ENCODE measurements around the gene ATP8B4.

The ATP8B4 gene

DNA sequence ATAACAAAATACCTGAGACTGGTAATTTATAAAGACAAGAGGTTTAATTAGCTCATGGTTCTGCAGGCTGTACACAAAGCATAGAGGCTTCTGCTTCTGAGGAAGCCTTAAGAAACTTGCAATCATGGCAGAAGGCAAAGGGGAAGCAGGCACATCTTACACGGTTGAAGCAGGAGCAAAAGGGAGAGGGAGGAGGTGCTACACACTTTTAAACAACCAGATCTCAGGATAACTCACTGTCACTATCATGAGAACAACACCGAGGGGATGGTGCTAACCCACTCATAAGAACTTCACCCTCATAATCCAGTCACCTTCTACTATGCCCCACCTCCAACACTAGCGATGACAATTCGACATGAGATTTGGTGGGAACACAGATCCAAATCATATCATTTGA, 54.4 kb downstream of the ATP8B4 start:
- Mint-ChIP-seq H3K27ac (no peak overlapping the region), H3K27me3 (peaks cover 7% of the 10 kb centered on the region), H3K4me3 (no peak overlapping the region), H3K9me3 (no peaks in the 10 kb centered on the region), H3K4me1 (no peaks in the 10 kb centered on the region), H3K36me3 (no peaks in the 10 kb centered on the region)

DNA sequence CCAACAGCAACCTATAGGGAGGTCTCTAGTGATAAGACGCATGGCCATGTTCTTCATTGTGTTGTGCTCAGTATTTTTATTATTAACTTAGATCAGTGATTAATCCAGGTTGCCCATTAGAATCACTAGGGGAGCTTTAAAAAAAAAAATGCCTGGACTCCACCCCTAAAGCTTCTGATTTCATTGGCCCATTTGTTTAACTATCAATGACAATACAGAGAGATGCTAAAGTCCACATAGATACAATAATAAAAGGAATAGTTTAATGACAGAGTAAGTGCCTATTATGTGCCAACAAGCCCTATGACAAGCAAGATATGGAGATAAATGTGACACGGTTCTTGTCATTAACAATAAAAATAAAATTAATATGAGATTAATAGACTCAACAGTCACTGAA, 55.8 kb downstream of the ATP8B4 start:
- Mint-ChIP-seq H3K27ac (no peak overlapping the region), H3K4me3 (no peak overlapping the region), H3K4me1 (no peaks in the 10 kb centered on the region), H3K9me3 (no peaks in the 10 kb centered on the region), H3K36me3 (no peaks in the 10 kb centered on the region), H3K27me3 (peaks cover 7% of the 10 kb centered on the region)

DNA sequence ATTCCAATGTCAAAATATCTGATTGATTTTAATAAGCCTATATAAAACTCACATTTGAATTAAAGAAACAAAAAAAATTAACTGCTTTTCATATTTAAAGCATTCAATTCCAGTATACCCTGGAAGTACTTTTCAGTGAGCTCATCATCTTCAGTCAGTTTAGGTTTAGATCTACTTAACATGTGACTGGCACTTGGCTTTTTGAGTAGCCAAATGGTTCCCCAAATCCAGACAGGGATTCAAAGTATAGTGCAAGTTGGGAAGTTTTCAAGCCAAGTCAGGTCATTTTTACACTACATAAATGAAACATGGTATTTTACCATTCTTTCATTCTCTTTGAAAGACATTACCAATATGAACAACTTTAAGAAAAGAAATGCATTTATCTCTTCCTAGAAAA, 57.5 kb downstream of the ATP8B4 start:
- Mint-ChIP-seq H3K9me3 (no peaks in the 10 kb centered on the region), H3K27me3 (peaks cover 6% of the 10 kb centered on the region), H3K4me1 (no peaks in the 10 kb centered on the region), H3K27ac (no peak overlapping the region), H3K4me3 (no peak overlapping the region), H3K36me3 (no peaks in the 10 kb centered on the region)

DNA sequence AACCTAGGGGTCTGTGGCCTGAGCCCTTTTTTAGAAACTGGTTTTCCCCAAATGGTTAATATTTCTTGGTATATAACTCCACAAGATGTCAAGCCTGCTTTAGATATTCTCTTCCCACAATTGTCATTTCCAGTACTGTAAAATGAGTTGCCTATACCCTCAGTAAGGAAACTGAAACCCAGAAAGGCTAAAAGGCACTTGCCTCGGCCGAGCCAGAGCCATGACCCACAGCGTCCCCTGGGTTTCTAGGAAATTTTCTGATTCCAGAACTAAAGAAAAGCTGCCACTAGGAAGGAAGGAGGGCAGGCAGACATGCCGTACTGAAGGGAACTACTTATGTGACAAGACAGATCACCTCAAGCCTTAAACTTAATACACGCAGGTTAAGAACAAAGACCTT, 59.1 kb downstream of the ATP8B4 start:
- H3K27me3 Mint-ChIP-seq, result peaks cover 6% of the 10 kb centered on the region
- H3K36me3 Mint-ChIP-seq, result no peaks in the 10 kb centered on the region
- no peaks in the 10 kb centered on the region for H3K4me1 Mint-ChIP-seq
- no peak overlapping the region for H3K27ac Mint-ChIP-seq
- no peak overlapping the region for H3K4me3 Mint-ChIP-seq
- no peaks in the 10 kb centered on the region for H3K9me3 Mint-ChIP-seq

DNA sequence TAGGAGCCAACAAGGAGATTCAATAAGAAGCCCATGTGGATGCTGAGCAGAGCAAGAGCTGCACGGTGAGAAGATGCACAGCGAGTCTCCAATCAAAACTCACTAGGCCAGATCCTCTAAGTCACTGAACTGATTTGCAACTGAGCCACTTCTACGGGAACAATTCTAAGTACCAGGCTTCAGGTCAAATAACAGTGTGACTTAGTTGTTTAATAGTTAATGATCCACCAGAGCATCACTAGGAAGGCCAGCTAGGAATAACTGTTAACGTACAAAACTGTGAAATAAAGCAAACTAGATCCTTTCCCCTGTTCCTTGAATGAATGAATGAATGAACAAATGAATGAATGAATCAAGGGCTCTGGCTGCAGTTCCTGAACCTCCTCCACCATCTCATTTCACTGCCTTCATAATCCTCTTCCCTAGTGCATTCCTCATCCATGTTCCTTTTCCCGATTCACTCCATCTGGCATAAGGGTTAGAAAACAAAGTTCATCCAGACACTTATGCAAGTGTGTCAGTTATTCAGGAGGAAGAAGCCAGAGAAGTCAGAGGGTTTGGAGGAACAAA, 59.7 kb downstream of the ATP8B4 start:
- Mint-ChIP-seq H3K9me3 (no peaks in the 10 kb centered on the region), H3K36me3 (no peaks in the 10 kb centered on the region), H3K4me3 (no peak overlapping the region), H3K4me1 (no peaks in the 10 kb centered on the region), H3K27me3 (peaks cover 4% of the 10 kb centered on the region), H3K27ac (no peak overlapping the region)

- H3K27me3 Mint-ChIP-seq, result peaks cover 4% of the 10 kb centered on the region
- H3K4me3 Mint-ChIP-seq, result no peak overlapping the region
- H3K9me3 Mint-ChIP-seq, result no peaks in the 10 kb centered on the region
- H3K36me3 Mint-ChIP-seq, result no peaks in the 10 kb centered on the region
- no peaks in the 10 kb centered on the region for H3K4me1 Mint-ChIP-seq
- no peak overlapping the region for H3K27ac Mint-ChIP-seq
Observed at GRCh38 chr15:50057905-50058639, 61.0 kb downstream of the ATP8B4 start.

GRCh38 chr15:50057196-50057595, 61.8 kb downstream of the ATP8B4 start:
- Mint-ChIP-seq H3K36me3 (no peaks in the 10 kb centered on the region), H3K27me3 (peaks cover 7% of the 10 kb centered on the region), H3K27ac (no peak overlapping the region), H3K4me3 (no peak overlapping the region), H3K9me3 (no peaks in the 10 kb centered on the region), H3K4me1 (no peaks in the 10 kb centered on the region)

DNA sequence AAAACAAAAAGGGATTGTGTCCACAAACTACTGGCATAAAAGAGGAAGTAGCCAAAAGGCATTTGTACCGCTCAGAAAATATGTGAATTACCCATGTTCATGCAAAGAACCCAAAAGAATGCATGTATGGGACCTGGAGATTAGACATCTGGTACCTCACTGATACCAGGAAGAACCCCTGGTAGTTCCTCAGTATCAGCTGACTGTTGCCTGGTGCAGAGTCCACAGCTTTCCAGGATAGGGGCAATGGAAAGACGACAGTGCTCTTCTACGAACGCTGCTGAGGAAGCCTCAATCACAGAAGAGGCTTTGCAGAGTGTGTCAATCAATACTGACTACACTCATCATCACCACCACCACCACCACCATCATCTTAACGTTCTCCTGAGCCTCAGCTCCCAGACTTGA, 63.3 kb downstream of the ATP8B4 start:
- Mint-ChIP-seq H3K27ac (no peak overlapping the region), H3K27me3 (peaks cover 12% of the 10 kb centered on the region), H3K9me3 (no peaks in the 10 kb centered on the region), H3K4me1 (no peaks in the 10 kb centered on the region), H3K4me3 (no peak overlapping the region), H3K36me3 (no peaks in the 10 kb centered on the region)

- Mint-ChIP-seq H3K27me3 (peaks cover 12% of the 10 kb centered on the region), H3K4me1 (no peaks in the 10 kb centered on the region), H3K9me3 (no peaks in the 10 kb centered on the region), H3K27ac (no peak overlapping the region), H3K4me3 (no peak overlapping the region), H3K36me3 (no peaks in the 10 kb centered on the region)
Observed at GRCh38 chr15:50055332-50055731, 63.7 kb downstream of the ATP8B4 start.

- Mint-ChIP-seq H3K4me3 (no peak overlapping the region), H3K27ac (no peak overlapping the region), H3K36me3 (no peaks in the 10 kb centered on the region), H3K27me3 (peaks cover 12% of the 10 kb centered on the region), H3K9me3 (no peaks in the 10 kb centered on the region), H3K4me1 (no peaks in the 10 kb centered on the region)
Observed at GRCh38 chr15:50053055-50053856, 65.8 kb downstream of the ATP8B4 start.

- Mint-ChIP-seq H3K4me1 (no peaks in the 10 kb centered on the region), H3K4me3 (no peak overlapping the region), H3K36me3 (no peaks in the 10 kb centered on the region), H3K9me3 (no peaks in the 10 kb centered on the region), H3K27me3 (peaks cover 10% of the 10 kb centered on the region), H3K27ac (no peak overlapping the region)
Observed at GRCh38 chr15:50051811-50052419, 67.1 kb downstream of the ATP8B4 start.

DNA sequence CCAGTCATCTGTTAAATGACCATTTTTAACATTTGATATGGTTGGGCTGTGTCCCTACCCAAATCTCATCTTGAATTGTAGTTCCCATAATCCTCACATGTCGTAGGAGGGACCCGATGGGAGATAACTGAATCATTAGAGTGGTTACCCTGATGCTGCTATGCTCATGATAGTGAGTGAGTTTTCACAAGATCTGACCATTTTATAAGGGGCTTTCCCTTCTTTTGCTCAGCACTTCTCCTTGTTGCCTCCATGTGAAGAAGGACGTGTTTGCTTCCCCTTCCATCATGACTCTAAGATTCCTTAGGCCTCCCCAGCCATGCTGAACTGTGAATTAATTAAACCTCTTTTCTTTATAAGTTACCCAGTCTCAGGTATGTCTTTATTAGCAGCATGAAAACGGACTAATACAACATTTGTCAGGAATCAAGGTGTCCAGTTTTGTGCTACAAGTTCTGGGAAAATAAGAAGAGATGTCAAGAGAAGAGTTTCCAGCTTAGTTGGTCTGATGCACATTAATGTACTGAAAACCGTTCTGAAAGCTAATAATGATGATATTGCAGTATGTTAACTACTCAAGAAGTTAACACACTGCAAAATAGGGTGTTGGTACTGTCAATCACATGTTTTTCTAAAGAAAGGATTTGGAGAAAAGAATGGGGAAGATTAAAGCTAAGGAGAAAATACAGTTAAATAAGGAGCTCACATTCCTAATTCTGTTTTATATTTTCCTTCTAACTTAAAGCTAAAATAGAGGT, 67.9 kb downstream of the ATP8B4 start:
- Mint-ChIP-seq H3K4me3 (no peak overlapping the region), H3K27me3 (peaks cover 10% of the 10 kb centered on the region), H3K4me1 (no peaks in the 10 kb centered on the region), H3K9me3 (no peaks in the 10 kb centered on the region), H3K36me3 (no peaks in the 10 kb centered on the region), H3K27ac (no peak overlapping the region)

- Mint-ChIP-seq H3K9me3 (no peaks in the 10 kb centered on the region), H3K4me1 (no peaks in the 10 kb centered on the region), H3K4me3 (no peak overlapping the region)
Observed at GRCh38 chr15:50049871-50050270, 69.2 kb downstream of the ATP8B4 start.

GRCh38 chr15:50046867-50047266, 72.2 kb downstream of the ATP8B4 start:
- Mint-ChIP-seq H3K27ac (no peak overlapping the region), H3K27me3 (peaks cover 4% of the 10 kb centered on the region), H3K9me3 (peaks cover 5% of the 10 kb centered on the region), H3K4me1 (no peaks in the 10 kb centered on the region), H3K4me3 (no peak overlapping the region), H3K36me3 (no peaks in the 10 kb centered on the region)

More at GRCh38 chr15:50049871-50050270, 69.2 kb downstream of the ATP8B4 start:
- no peak overlapping the region for H3K27ac Mint-ChIP-seq
- H3K36me3 Mint-ChIP-seq, result no peaks in the 10 kb centered on the region
- H3K27me3 Mint-ChIP-seq, result peaks cover 10% of the 10 kb centered on the region

DNA sequence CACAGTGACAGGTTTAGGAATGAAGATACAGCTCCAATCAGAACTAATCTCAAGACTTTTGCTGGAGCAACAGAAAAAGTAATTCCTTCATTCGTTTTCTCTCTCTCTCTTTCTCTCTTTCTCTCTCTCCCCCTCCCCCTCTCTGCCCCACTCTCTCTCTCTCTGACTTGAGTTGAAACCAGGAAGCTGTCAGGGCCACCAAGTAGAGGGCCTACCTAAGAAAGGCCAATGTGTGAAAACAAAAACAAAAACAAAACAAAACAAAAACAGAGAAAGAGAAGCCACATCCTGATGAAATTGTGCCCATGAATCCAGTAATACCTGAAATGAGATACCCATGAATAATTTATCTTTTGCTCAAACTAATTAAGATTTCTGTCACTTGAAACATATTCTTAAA, 72.9 kb downstream of the ATP8B4 start:
- no peak overlapping the region for H3K4me3 Mint-ChIP-seq

More for the DNA sequence above, 72.9 kb downstream of the ATP8B4 start:
- H3K4me1 Mint-ChIP-seq, result no peaks in the 10 kb centered on the region
- peaks cover 1% of the 10 kb centered on the region for H3K27me3 Mint-ChIP-seq
- peaks cover 5% of the 10 kb centered on the region for H3K9me3 Mint-ChIP-seq
- H3K36me3 Mint-ChIP-seq, result no peaks in the 10 kb centered on the region
- H3K27ac Mint-ChIP-seq, result no peak overlapping the region

Data from activated naive CD4-positive, alpha-beta T cell treated with anti-CD3 and anti-CD28 coated beads, Interleukin-2, amount 50 U/mL, for 24 hours (primary cell).